T-helper 17 cell (primary cell): Measurements from ENCODE around the gene OR8K1. TPM values are rescaled to one million over a fixed set of nuclear protein-coding genes. Genes with fewer than 3 reads are reported as not detected.

ENCODE experiments used
- ATAC-seq: fragments of 150-1000 bp; cut with Tn5 transposase; 2 replicates; pipeline ENCODE4 v1.10.0; 2021; ENCODE audit warnings: mild to moderate bottlenecking, moderate library complexity
- DNase-seq, 3 donors: peaks; one replicate each; pipeline versions ENCODE4 v3.0.0 to v3.0.0-alpha.2; 2020 to 2021
- H3K9me3 ChIP-seq: one replicate; pipeline ENCODE4 v1.7.0; 2013; ENCODE audit warnings: low read length, mild to moderate bottlenecking; ENCODE audit not compliant: control insufficient read depth, poor library complexity, severe bottlenecking
- H3K27ac Mint-ChIP-seq: one replicate; pipeline ENCODE4 v1.8.0; 2022; ENCODE audit warnings: mild to moderate bottlenecking, moderate library complexity, mixed read lengths
- H3K27me3 Mint-ChIP-seq: one replicate; pipeline ENCODE4 v1.8.0; 2022; ENCODE audit warnings: mixed read lengths
- H3K36me3 Mint-ChIP-seq: one replicate; pipeline ENCODE4 v1.8.0; 2022; ENCODE audit warnings: low read depth, mixed read lengths
- H3K4me1 Mint-ChIP-seq: one replicate; pipeline ENCODE4 v1.8.0; 2022; ENCODE audit warnings: mild to moderate bottlenecking, mixed read lengths
- H3K4me3 Mint-ChIP-seq: one replicate; pipeline ENCODE4 v1.8.0; 2022; ENCODE audit warnings: mild to moderate bottlenecking, moderate library complexity, mixed read lengths
- total RNA-seq, 4 donors: library from RNA in 2 of 4; stranded (reverse) in 2 of 4; gene quantifications; one replicate each; pipeline ENCODE4 v1.2.3 and lab custom pipeline; 2022 to 2026

OR8K1 gene
- not detected for total RNA-seq
- 0 reads per million in 2 donors for total RNA-seq (lab: John Stamatoyannopoulos, UW)

GRCh38 chr11:56345739-56346138 lies at the start of gene OR8K1:
Gene OR8K1 (plus strand): TSS chr11:56346039. CDS start chr11:56346039, 0 bp downstream.
- H3K27ac Mint-ChIP-seq = no peak within 1 kb of the TSS
- H3K9me3 ChIP-seq = no peaks in the 10 kb centered on the region
- DNase-seq = no peak
- H3K4me3 Mint-ChIP-seq = no peak within 1 kb of the TSS
- no peaks in the 10 kb centered on the region for H3K27me3 Mint-ChIP-seq
- ATAC-seq = no peak
- no peaks in the 10 kb centered on the region for H3K4me1 Mint-ChIP-seq
- H3K36me3 Mint-ChIP-seq = no peaks in the 10 kb centered on the region

DNA sequence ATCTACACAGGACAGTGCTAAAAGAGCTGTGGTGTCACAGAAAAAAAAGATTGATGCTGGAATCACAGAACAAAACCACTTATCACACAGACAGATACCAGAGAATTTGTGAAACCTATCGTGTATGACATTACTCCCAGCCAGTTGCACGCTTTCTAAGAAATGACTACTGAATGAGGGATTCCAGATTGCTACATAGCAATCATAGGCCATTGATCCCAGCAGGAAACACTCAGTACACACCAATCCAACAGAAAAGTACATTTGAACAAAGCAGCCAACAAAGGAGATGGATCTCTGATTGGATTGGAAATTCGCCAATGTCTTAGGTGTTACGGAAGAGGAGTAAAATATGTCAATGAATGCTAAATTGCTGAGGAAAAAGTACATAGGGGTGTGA lies 48.9 kb upstream of the OR8K1 start:
- Mint-ChIP-seq H3K27me3 (no peaks in the 10 kb centered on the region), H3K36me3 (no peaks in the 10 kb centered on the region), H3K4me3 (no peak overlapping the region), H3K27ac (no peak overlapping the region), H3K4me1 (no peaks in the 10 kb centered on the region)
- H3K9me3 ChIP-seq = no peaks in the 10 kb centered on the region
- DNase-seq (no peak), ATAC-seq (no peak)

DNA sequence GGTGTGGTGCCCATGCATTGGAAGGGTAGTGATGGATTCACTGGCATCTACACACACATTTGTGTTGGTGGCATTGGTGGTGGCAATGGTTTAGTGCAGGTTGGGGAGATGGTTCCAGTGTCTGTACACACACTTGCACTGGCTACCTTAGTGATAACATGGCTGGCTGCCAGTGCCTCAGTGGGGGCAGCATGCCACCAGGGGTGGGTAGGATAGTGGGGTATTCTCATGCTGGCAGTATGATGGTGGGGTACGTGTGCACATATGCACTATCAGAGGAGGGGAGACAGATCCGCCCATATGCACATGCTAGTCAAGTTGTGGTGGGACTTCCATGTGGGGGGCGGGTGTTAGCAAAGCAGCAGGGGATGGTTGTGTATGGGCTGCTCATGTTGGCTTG lies 38.0 kb upstream of the OR8K1 start:
- no peak for ATAC-seq
- Mint-ChIP-seq H3K27me3 (no peaks in the 10 kb centered on the region), H3K27ac (no peak overlapping the region), H3K36me3 (no peaks in the 10 kb centered on the region), H3K4me1 (no peaks in the 10 kb centered on the region), H3K4me3 (no peak overlapping the region)
- DNase-seq = no peak
- H3K9me3 ChIP-seq = no peaks in the 10 kb centered on the region

GRCh38 chr11:56314844-56315243 lies 31.0 kb upstream of the OR8K1 start, which contains the start of gene OR8K3:
Gene OR8K3 (plus strand): TSS chr11:56315144. CDS start chr11:56318307, 3,163 bp downstream.
- Mint-ChIP-seq H3K4me3 (no peak within 1 kb of the TSS), H3K4me1 (no peaks in the 10 kb centered on the region), H3K27ac (no peak within 1 kb of the TSS), H3K36me3 (no peaks in the 10 kb centered on the region), H3K27me3 (no peaks in the 10 kb centered on the region)
- DNase-seq (no peak), ATAC-seq (no peak)
- no peaks in the 10 kb centered on the region for H3K9me3 ChIP-seq

DNA sequence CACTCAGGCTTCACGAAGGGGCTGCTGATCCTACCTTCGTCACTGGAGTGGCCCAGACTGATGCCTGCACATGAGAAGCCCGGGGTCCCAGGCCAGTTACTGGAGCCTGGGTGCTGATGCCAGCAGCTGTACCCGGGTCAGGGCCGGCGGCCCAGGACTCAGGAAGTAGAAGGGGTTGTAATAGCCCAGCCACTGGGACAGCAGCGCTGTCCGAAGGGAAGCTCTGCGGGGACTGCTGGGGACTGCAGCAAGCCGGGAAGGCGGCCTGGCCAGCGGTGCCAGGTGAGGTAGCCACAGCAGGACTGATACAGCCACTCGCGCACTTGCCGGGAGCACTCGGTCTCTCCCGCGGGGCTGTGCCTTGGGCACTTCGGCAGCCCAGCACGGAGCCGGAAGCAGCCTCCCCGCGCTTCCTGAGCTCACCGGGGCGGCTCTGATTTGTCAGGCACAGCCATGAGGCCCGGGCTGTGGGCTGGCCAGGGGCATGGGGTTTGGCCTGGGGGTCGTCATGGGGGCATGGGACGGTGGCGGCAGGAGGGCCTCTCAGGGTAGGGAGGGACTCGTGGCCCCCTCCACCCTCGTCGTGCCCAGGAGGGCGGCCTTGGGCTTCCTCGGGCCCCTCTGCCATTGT lies 13.9 kb upstream of the OR8K1 start:
- Mint-ChIP-seq H3K36me3 (no peaks in the 10 kb centered on the region), H3K4me3 (no peak overlapping the region), H3K4me1 (no peaks in the 10 kb centered on the region), H3K27me3 (no peaks in the 10 kb centered on the region), H3K27ac (no peak overlapping the region)
- no peak for DNase-seq
- H3K9me3 ChIP-seq = no peaks in the 10 kb centered on the region
- ATAC-seq = no peak

DNA sequence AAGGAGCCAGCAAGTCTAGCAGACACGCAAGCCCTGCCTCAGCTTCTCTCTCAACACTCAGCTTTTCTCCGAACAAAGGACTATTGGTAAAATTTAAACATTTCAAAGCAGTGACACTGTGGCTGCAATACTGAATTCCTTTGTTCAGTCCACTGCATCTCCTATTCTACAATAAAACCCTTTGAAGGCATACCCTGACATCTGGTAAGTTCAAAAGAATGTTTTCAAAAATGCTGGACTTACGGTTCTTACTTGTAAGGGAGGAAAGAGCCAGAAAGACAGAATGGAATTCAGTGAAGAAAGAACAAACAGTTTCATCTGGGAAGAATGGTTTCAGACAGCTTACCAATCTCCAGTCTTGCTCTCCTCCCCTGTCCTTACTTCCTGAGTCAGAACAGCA lies 12.7 kb upstream of the OR8K1 start:
- Mint-ChIP-seq H3K4me1 (no peaks in the 10 kb centered on the region), H3K27ac (no peak overlapping the region), H3K36me3 (no peaks in the 10 kb centered on the region), H3K27me3 (no peaks in the 10 kb centered on the region), H3K4me3 (no peak overlapping the region)
- H3K9me3 ChIP-seq = no peaks in the 10 kb centered on the region
- no peak for ATAC-seq
- no peak for DNase-seq

DNA sequence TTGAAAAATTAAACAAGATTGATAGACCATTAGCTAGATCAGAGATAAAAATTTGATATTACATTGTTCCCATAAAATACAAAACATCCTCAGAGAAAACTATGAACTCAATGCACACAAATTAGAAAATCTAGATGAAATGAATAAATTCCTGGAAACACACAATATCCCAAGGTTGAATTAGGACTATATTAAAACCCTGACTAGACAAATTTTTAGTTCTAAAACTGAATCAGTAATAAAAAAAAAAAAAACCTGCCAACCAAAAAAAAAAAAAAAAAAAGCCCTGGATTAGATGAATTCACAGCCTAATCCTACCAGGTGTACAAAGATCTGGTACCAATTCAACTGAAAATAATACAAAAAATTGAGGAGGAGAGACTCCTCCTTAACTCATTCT lies 5.5 kb upstream of the OR8K1 start:
- no peaks in the 10 kb centered on the region for H3K9me3 ChIP-seq
- Mint-ChIP-seq H3K36me3 (no peaks in the 10 kb centered on the region), H3K4me1 (no peaks in the 10 kb centered on the region), H3K27me3 (no peaks in the 10 kb centered on the region), H3K4me3 (no peak overlapping the region), H3K27ac (no peak overlapping the region)
- DNase-seq = no peak
- ATAC-seq = no peak

DNA sequence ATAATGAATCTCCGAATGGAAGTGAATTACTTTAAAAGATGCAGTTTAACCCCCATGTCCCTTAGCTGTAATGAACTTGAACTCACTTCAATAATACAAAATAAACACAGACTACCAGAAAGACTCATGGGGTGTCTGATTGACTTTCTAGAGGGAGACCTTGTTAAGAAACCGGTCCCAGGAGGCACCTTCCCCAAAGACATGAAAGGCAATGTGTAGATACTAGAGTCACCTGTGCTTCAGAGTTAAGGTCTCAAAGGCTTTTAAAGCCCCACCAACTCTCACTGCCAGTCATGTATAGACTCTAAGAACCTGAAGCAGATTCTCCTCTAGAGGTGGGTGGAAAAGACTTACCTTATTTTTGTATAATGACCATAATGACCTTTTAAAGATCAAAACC lies 8.2 kb downstream of the OR8K1 start, which contains the start of gene OR8J1:
Gene OR8J1 (plus strand): TSS at position 301 of the 400 bp plus-strand sequence. CDS start 5,956 bp downstream, outside the sequence.
- ATAC-seq = no peak
- Mint-ChIP-seq H3K27ac (no peak within 1 kb of the TSS), H3K36me3 (no peaks in the 10 kb centered on the region), H3K4me3 (no peak within 1 kb of the TSS), H3K27me3 (no peaks in the 10 kb centered on the region), H3K4me1 (no peaks in the 10 kb centered on the region)
- no peaks in the 10 kb centered on the region for H3K9me3 ChIP-seq
- no peak for DNase-seq

GRCh38 chr11:56375324-56375723 lies 29.5 kb downstream of the OR8K1 start, which contains the start of gene OR8U1:
Gene OR8U1 (plus strand): TSS chr11:56375624. CDS start chr11:56375624, 0 bp downstream.
- no peak within 1 kb of the TSS for H3K27ac Mint-ChIP-seq
- H3K4me1 Mint-ChIP-seq = no peaks in the 10 kb centered on the region
- H3K36me3 Mint-ChIP-seq = no peaks in the 10 kb centered on the region
- ATAC-seq = no peak
- H3K9me3 ChIP-seq = no peaks in the 10 kb centered on the region
- DNase-seq = no peak
- no peaks in the 10 kb centered on the region for H3K27me3 Mint-ChIP-seq
- no peak within 1 kb of the TSS for H3K4me3 Mint-ChIP-seq

- ATAC-seq = no peak
- no peaks in the 10 kb centered on the region for H3K27me3 Mint-ChIP-seq
- H3K4me1 Mint-ChIP-seq = no peaks in the 10 kb centered on the region
- H3K9me3 ChIP-seq = no peaks in the 10 kb centered on the region
- no peaks in the 10 kb centered on the region for H3K36me3 Mint-ChIP-seq
- no peak overlapping the region for H3K4me3 Mint-ChIP-seq
- H3K27ac Mint-ChIP-seq = no peak overlapping the region
- no peak for DNase-seq
Observed at GRCh38 chr11:56380120-56380519, 34.3 kb downstream of the OR8K1 start.

DNA sequence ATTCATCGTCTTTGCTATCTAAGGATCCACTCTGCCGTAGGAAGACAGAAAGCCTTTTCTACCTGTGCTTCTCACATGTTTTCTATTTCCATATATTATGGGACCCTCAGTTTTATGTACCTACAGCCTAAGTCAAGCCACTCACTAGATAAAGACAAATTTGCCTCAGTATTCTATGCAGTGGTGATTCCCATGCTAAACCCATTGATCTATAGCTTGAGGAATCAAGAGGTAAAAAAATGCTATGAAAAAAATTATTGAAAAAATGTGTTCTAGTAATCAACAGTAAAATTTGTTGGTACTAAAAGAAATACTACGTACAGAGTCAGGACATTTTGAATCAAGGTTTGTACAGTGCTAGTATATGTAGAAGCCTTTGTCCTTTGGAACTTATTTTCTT lies 48.5 kb downstream of the OR8K1 start:
- no peaks in the 10 kb centered on the region for H3K9me3 ChIP-seq
- DNase-seq (no peak), ATAC-seq (no peak)
- H3K36me3 Mint-ChIP-seq = no peaks in the 10 kb centered on the region
- no peak overlapping the region for H3K27ac Mint-ChIP-seq
- H3K4me3 Mint-ChIP-seq = no peak overlapping the region
- no peaks in the 10 kb centered on the region for H3K4me1 Mint-ChIP-seq
- H3K27me3 Mint-ChIP-seq = no peaks in the 10 kb centered on the region

GRCh38 chr11:56396047-56396446 lies 50.2 kb downstream of the OR8K1 start:
- no peaks in the 10 kb centered on the region for H3K9me3 ChIP-seq
- ATAC-seq (no peak), DNase-seq (no peak)
- Mint-ChIP-seq H3K36me3 (no peaks in the 10 kb centered on the region), H3K27ac (no peak overlapping the region), H3K4me1 (no peaks in the 10 kb centered on the region), H3K27me3 (no peaks in the 10 kb centered on the region), H3K4me3 (no peak overlapping the region)
